GM23338 (cell line): ENCODE results near the gene TMEM44. TPM values are rescaled to one million over a fixed set of nuclear protein-coding genes. Genes with fewer than 3 reads are reported as not detected.

Experiments used
- ATAC-seq: fragments of 200-7000 bp; cut with Tn5 transposase; 3 replicates; pipeline ENCODE4 v1.9.1; 2020
- DNase-seq: peaks from one replicate; pipeline ENCODE4 v3.0.0-alpha.2; 2015; ENCODE audit warnings: low spot score
- H2AFZ ChIP-seq: fragments of 200-600 bp; sonication (generic); 2 replicates; pipeline ENCODE4 v1.8.0; 2016; ENCODE audit warnings: antibody characterized with exemption, mild to moderate bottlenecking, moderate library complexity
- H3F3A ChIP-seq: fragments of 200-600 bp; sonication (generic); replicated peaks from 2 replicates; pipeline ENCODE4 v1.8.0; 2017; ENCODE audit warnings: antibody characterized with exemption, mixed run types, low read depth
- H3K27ac ChIP-seq: fragments of 200-600 bp; sonication (generic); 2 replicates; pipeline ENCODE4 v1.6.1; 2016; ENCODE audit warnings: low read depth
- H3K27me3 ChIP-seq: fragments of 200-600 bp; sonication (generic); 2 replicates; pipeline ENCODE4 v1.8.0; 2016; ENCODE audit warnings: mild to moderate bottlenecking, mixed run types, moderate library complexity; ENCODE audit not compliant: insufficient read depth
- H3K36me3 ChIP-seq: fragments of 200-600 bp; sonication (generic); 2 replicates; pipeline ENCODE4 v1.8.0; 2016; ENCODE audit warnings: mild to moderate bottlenecking; ENCODE audit not compliant: insufficient read depth
- H3K4me1 ChIP-seq: fragments of 200-600 bp; sonication (generic); 2 replicates; pipeline ENCODE4 v1.8.0; 2016; ENCODE audit warnings: mild to moderate bottlenecking, moderate library complexity; ENCODE audit not compliant: insufficient read depth
- H3K4me2 ChIP-seq: fragments of 200-600 bp; sonication (generic); 2 replicates; pipeline ENCODE4 v1.7.1; 2017; ENCODE audit warnings: mixed run types
- H3K4me3 ChIP-seq: fragments of 200-600 bp; sonication (generic); 2 replicates; pipeline ENCODE4 v1.6.1; 2016; ENCODE audit warnings: mixed run types
- H3K79me2 ChIP-seq: fragments of 200-600 bp; sonication (generic); replicated peaks from 2 replicates; pipeline ENCODE4 v1.8.0; 2017; ENCODE audit warnings: mild to moderate bottlenecking; ENCODE audit not compliant: insufficient read depth
- H3K9me2 ChIP-seq: fragments of 200-600 bp; sonication (generic); 2 replicates; pipeline ENCODE4 v1.8.0; 2017; ENCODE audit not compliant: insufficient read depth
- H4K20me1 ChIP-seq: fragments of 200-600 bp; sonication (generic); replicated peaks from 2 replicates; pipeline ENCODE4 v1.8.0; 2017; ENCODE audit warnings: mild to moderate bottlenecking; ENCODE audit not compliant: insufficient read depth
- H3K27ac Mint-ChIP-seq: 2 replicates; pipeline ENCODE4 v1.8.0; 2020; ENCODE audit warnings: inconsistent platforms, mild to moderate bottlenecking, moderate library complexity, mixed read lengths
- H3K27me3 Mint-ChIP-seq: 3 replicates; pipeline ENCODE4 v1.8.0; 2022; ENCODE audit warnings: low read depth, mild to moderate bottlenecking, moderate library complexity, mixed read lengths, inconsistent platforms; ENCODE audit not compliant: insufficient read depth, poor library complexity
- H3K36me3 Mint-ChIP-seq: 3 replicates; pipeline ENCODE4 v1.8.0; 2021; ENCODE audit warnings: low read depth, mild to moderate bottlenecking, inconsistent platforms, moderate library complexity, mixed read lengths
- H3K4me1 Mint-ChIP-seq: 3 replicates; pipeline ENCODE4 v1.8.0; 2020; ENCODE audit warnings: mild to moderate bottlenecking, inconsistent platforms, mixed read lengths
- H3K4me3 Mint-ChIP-seq: 3 replicates; pipeline ENCODE4 v1.8.0; 2021; ENCODE audit warnings: moderate library complexity, mild to moderate bottlenecking, inconsistent platforms, mixed read lengths
- H3K9me3 Mint-ChIP-seq: 3 replicates; pipeline ENCODE4 v1.8.0; 2020; ENCODE audit warnings: moderate library complexity, mild to moderate bottlenecking, inconsistent platforms, mixed read lengths
- POLR2AphosphoS5 ChIP-seq: IDR thresholded peaks from 2 replicates; pipeline ENCODE4 v1.6.1; 2016; ENCODE audit warnings: antibody characterized with exemption, low read depth
- REST ChIP-seq: IDR thresholded peaks from one replicate; pipeline ENCODE4 v1.6.1; 2018; ENCODE audit warnings: antibody characterized with exemption; ENCODE audit not compliant: unreplicated experiment
- STAT1 ChIP-seq: IDR thresholded peaks from one replicate; pipeline ENCODE4 v1.6.1; 2016; ENCODE audit warnings: antibody characterized with exemption; ENCODE audit not compliant: unreplicated experiment
- ZNF114 ChIP-seq: fragments of 250-450 bp; sonication (Bioruptor Pico); IDR thresholded peaks from 2 replicates; pipeline ENCODE4 v1.5.0; 2020; ENCODE audit warnings: mild to moderate bottlenecking, moderate library complexity
- ZNF462 ChIP-seq: fragments of 250-450 bp; sonication (Bioruptor Pico); IDR thresholded peaks from 2 replicates; pipeline ENCODE4 v1.5.0; 2020; ENCODE audit warnings: mild to moderate bottlenecking, moderate library complexity
- polyA plus RNA-seq: library from polyadenylated mRNA; unstranded; fragments of >200 nt; fragmentation: Nextera tagmentation; extraction: Ambion mirVana; gene quantifications from 2 replicates; pipeline ENCODE4 v1.2.1, GENCODE V29; 2016
- total RNA-seq: library from RNA; depleted of rRNA; stranded (reverse); fragments of >200 nt; shearing (Covaris generic); gene quantifications from 2 replicates; pipeline ENCODE4 v1.2.3, GENCODE V29; 2014
- TF ChIP-seq, protein P1 (sequence below), 2 experiments: fragments of 200-600 bp in 1 of 2; sonication (generic) in 1 of 2; conservative IDR thresholded peaks; 2 replicates each; pipeline versions ENCODE4 v1.5.1 to v1.6.1; 2016 to 2017; ENCODE audit warnings: antibody characterized with exemption in 2 of 2, low read depth in 2 of 2, mild to moderate bottlenecking in 2 of 2, moderate library complexity in 1 of 2

The TMEM44 gene
- total and polyA plus RNA-seq, 2 experiments from 2014 or later: 10.0 to 10.5 TPM

DNA sequence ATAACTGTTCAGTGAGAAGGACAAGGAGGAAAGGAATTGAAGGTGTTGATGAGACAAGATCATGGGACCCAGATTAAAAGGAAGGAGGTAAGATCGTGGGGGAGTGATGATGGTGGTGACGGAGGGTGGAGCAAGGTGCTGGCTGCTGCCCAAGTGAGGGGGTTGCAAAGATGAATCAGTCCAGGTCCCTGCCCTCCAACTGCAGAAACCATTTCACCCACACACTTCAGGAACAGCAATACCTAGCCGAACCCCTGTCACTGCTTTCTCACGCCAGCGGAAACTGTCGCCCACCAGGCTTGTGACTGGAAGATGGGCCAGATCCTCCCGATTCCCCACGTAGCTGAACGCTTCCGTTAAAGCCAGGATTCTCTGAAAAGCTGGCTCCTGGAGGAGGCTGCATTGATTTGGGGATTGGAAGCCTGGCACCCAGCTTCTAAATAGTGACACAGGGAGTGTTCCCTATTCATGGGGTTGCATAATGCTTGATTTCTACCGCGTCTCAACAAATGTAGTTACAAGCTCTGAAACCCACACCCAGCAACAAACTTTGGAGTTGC, 41.9 kb upstream of the TMEM44 start (continued):
- TF ChIP-seq ZNF462 (CRISPR knock-in tag) (no peak), REST (no peak), STAT1 (no peak)

DNA sequence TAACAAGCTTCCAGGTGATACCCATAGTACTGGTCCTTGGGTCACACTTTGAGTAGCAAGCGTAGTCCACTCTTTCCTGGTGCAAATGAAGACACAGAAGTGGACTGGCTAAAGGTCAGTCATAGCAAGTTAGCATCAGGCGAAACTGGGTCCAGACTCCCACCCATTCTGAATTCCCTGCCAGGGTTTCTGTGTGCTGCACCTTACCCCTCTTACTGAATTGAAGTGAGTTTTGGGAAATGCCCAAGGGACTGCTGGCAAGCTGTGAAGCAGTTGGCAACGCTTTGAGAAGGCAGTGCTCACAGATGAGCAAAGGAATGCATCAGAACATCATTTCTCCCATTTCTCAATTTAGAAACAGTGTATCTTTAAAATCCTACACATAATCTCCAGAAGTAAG, 40.5 kb upstream of the TMEM44 start:
- Histone ChIP-seq H3K27ac (no peak overlapping the region), H3K4me3 (no peak overlapping the region), H3F3A (no peaks in the 10 kb centered on the region), H3K79me2 (peaks cover 31% of the 10 kb centered on the region), H2AFZ (no peak overlapping the region), H3K4me2 (no peak overlapping the region), H3K4me1 (peaks cover 3% of the 10 kb centered on the region), H3K9me2 (no peaks in the 10 kb centered on the region), H4K20me1 (peaks cover 9% of the 10 kb centered on the region), H3K27me3 (no peaks in the 10 kb centered on the region), H3K36me3 (peaks cover 4% of the 10 kb centered on the region; the same call in 1 of the 2 replicates)
- peaks cover 4% of the 10 kb centered on the region for H3K27me3 Mint-ChIP-seq
- H3K27ac Mint-ChIP-seq: no peak overlapping the region
- H3K36me3 Mint-ChIP-seq: peaks cover 11% of the 10 kb centered on the region; the same call in 2 of the 3 replicates
- ATAC-seq: no peak
- peak overlapping the region; percentile 34; the same call in 1 of the 3 replicates for H3K4me3 Mint-ChIP-seq
- H3K4me1 Mint-ChIP-seq: peaks cover 9% of the 10 kb centered on the region
- no peak for DNase-seq
- no peaks in the 10 kb centered on the region for H3K9me3 Mint-ChIP-seq
- no peak for TF ChIP-seq ZNF114
- TF ChIP-seq, protein P1, sequence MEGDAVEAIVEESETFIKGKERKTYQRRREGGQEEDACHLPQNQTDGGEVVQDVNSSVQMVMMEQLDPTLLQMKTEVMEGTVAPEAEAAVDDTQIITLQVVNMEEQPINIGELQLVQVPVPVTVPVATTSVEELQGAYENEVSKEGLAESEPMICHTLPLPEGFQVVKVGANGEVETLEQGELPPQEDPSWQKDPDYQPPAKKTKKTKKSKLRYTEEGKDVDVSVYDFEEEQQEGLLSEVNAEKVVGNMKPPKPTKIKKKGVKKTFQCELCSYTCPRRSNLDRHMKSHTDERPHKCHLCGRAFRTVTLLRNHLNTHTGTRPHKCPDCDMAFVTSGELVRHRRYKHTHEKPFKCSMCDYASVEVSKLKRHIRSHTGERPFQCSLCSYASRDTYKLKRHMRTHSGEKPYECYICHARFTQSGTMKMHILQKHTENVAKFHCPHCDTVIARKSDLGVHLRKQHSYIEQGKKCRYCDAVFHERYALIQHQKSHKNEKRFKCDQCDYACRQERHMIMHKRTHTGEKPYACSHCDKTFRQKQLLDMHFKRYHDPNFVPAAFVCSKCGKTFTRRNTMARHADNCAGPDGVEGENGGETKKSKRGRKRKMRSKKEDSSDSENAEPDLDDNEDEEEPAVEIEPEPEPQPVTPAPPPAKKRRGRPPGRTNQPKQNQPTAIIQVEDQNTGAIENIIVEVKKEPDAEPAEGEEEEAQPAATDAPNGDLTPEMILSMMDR (conservative IDR thresholded peaks at IDR 0.05; ENCODE audit: low read depth in 2 of 2): no peak
- TF ChIP-seq STAT1: no peak
- no peak for TF ChIP-seq REST
- no peak for TF ChIP-seq POLR2AphosphoS5
